K562 (cell line): ENCODE results near the gene GABARAPL2. TPM values are rescaled to one million over a fixed set of nuclear protein-coding genes. Genes with fewer than 3 reads are reported as not detected.

Source experiments
- ATAC-seq: fragments of 200-7000 bp; cut with Tn5 transposase; 3 replicates; pipeline ENCODE4 v1.9.1; 2020; ENCODE audit warnings: moderate library complexity
- BruUV-seq: library from RNA; stranded (reverse); fragments of 400-500 nt; replicated peaks from 2 replicates; lab custom pipeline; 2021; lab: Mats Ljungman, UMichigan
- CTCF ChIA-PET: fragments of 300-600 bp; formaldehyde crosslinking; extraction: SDS; loops from one replicate; lab custom pipeline; 2021; ENCODE audit warnings: low intra/inter-chr PET ratio; lab: Yijun Ruan, JAX
- POLR2A ChIA-PET: fragments of 300-600, 350-650 bp; sonication (Branson Sonifier 250); formaldehyde crosslinking; extraction: SDS; loops from one replicate; lab custom pipeline; 2021; ENCODE audit warnings: antibody characterized with exemption, inconsistent platforms; lab: Yijun Ruan, JAX
- DNase-seq, 4 experiments: peaks; one replicate each; pipeline versions ENCODE4 v3.0.0 to v3.0.0-alpha.2; 2011 to 2018; ENCODE audit warnings: low spot score in 3 of 4, mixed read lengths in 3 of 4; ENCODE audit errors: extremely low read depth in 1 of 4
- FAIRE-seq: peaks from 2 replicates; lab custom pipeline; 2011; peaks lifted over from hg19 to GRCh38; lab: Jason Lieb, UNC
- H2AFZ ChIP-seq: 2 replicates; pipeline ENCODE4 v1.6.0; 2011; ENCODE audit warnings: low read depth, low read length, control low read depth, inconsistent platforms
- H3K27ac ChIP-seq: fragments of 200-600 bp; 3 replicates; pipeline ENCODE4 v1.8.0; 2011; ENCODE audit warnings: low read depth, mild to moderate bottlenecking, control low read depth, inconsistent platforms, low read length, moderate library complexity, mixed read lengths; ENCODE audit errors: extremely low read depth
- H3K27me3 ChIP-seq, 2 experiments: fragments of 300-600 bp in 1 of 2; 2 replicates in 1 of 2; 3 replicates in 1 of 2; pipeline versions ENCODE4 v1.6.0 to v1.8.0; 2011; ENCODE audit warnings: inconsistent platforms in 2 of 2, low read length in 2 of 2, mild to moderate bottlenecking in 1 of 2, mixed read lengths in 1 of 2, moderate library complexity in 1 of 2; ENCODE audit not compliant: control insufficient read depth in 2 of 2, insufficient read depth in 2 of 2
- H3K36me3 ChIP-seq: fragments of 300-600 bp; 3 replicates; pipeline ENCODE4 v1.8.0; 2011; ENCODE audit warnings: mild to moderate bottlenecking, low read length, inconsistent platforms; ENCODE audit not compliant: control insufficient read depth, insufficient read depth
- H3K4me1 ChIP-seq, 2 experiments: fragments of 200-600 bp in 1 of 2; replicated peaks in 1 of 2; 2 replicates in 1 of 2; 3 replicates in 1 of 2; pipeline versions ENCODE4 v1.5.1 to v1.8.0; 2011; ENCODE audit warnings: inconsistent platforms in 2 of 2, low read length in 2 of 2, mild to moderate bottlenecking in 1 of 2, mixed read lengths in 1 of 2, moderate library complexity in 1 of 2; ENCODE audit not compliant: control insufficient read depth in 2 of 2, insufficient read depth in 2 of 2
- H3K4me2 ChIP-seq: 2 replicates; pipeline ENCODE4 v1.6.1; 2011; ENCODE audit warnings: low read length, control low read depth, inconsistent platforms, mixed read lengths; ENCODE audit not compliant: insufficient read depth
- H3K4me3 ChIP-seq: fragments of 200-600 bp; sonication (generic), shearing (Covaris generic); 2 replicates; pipeline ENCODE4 v1.5.1; 2016; ENCODE audit warnings: control low read depth, inconsistent platforms
- H3K79me2 ChIP-seq: fragments of 200-600 bp; 3 replicates; pipeline ENCODE4 v1.8.0; 2011; ENCODE audit warnings: low read length, inconsistent platforms; ENCODE audit not compliant: control insufficient read depth, insufficient read depth
- H3K9ac ChIP-seq, 2 experiments: 2 replicates each; pipeline versions ENCODE4 v1.6.0 to v1.6.1; 2011; ENCODE audit warnings: low read depth in 2 of 2, low read length in 2 of 2, control low read depth in 1 of 2, inconsistent platforms in 1 of 2, mild to moderate bottlenecking in 1 of 2, mixed read lengths in 1 of 2; ENCODE audit not compliant: insufficient read depth in 1 of 2
- H3K9me1 ChIP-seq: one replicate; pipeline ENCODE4 v1.6.0; 2011; ENCODE audit warnings: inconsistent platforms, mild to moderate bottlenecking, low read length, moderate library complexity; ENCODE audit not compliant: control insufficient read depth, insufficient read depth
- H3K9me3 ChIP-seq: replicated peaks from 2 replicates; pipeline ENCODE4 v1.5.1; 2011; ENCODE audit warnings: low read depth, low read length, inconsistent platforms; ENCODE audit not compliant: control insufficient read depth, insufficient read depth
- H4K20me1 ChIP-seq: replicated peaks from 2 replicates; pipeline ENCODE4 v1.6.1; 2011; ENCODE audit warnings: low read length, inconsistent platforms, mixed read lengths; ENCODE audit not compliant: control insufficient read depth, insufficient read depth
- ATF1 ChIP-seq, 2 experiments: fragments of 450-650 bp in 1 of 2; IDR thresholded peaks; 2 replicates each; pipeline ENCODE4 v1.6.1; 2016; ENCODE audit warnings: missing compliant biosample characterization in 1 of 2, missing genetic modification characterization in 1 of 2
- CGGBP1 ChIP-seq: fragments of 250-450 bp; sonication (Bioruptor Pico); IDR thresholded peaks from 2 replicates; pipeline ENCODE4 v1.9.0; 2021; ENCODE audit warnings: mild to moderate bottlenecking
- KAT7 ChIP-seq: sonication (generic); formaldehyde crosslinking; IDR thresholded peaks from 2 replicates; pipeline ENCODE4 v1.8.0; 2022; ENCODE audit warnings: missing genetic modification reagents, mild to moderate bottlenecking, borderline replicate concordance
- KLF16 ChIP-seq: IDR thresholded peaks from 2 replicates; pipeline ENCODE4 v1.6.1; 2016; ENCODE audit warnings: antibody characterized with exemption
- MTA1 ChIP-seq: fragments of 450-650 bp; IDR thresholded peaks from 2 replicates; pipeline ENCODE4 v1.6.1; 2017; ENCODE audit warnings: borderline replicate concordance
- MYNN ChIP-seq, 2 experiments: sonication (generic); formaldehyde crosslinking in 1 of 2; IDR thresholded peaks; 2 replicates each; pipeline versions ENCODE4 v1.5.0 to v1.6.1; 2016 to 2020; ENCODE audit warnings: antibody characterized with exemption in 1 of 2, missing genetic modification reagents in 1 of 2
- NRF1 ChIP-seq, 2 experiments: fragments of 450-650 bp; IDR thresholded peaks in 1 of 2; conservative IDR thresholded peaks in 1 of 2; 2 replicates each; pipeline ENCODE4 v1.6.1; 2014; ENCODE audit warnings: mild to moderate bottlenecking in 2 of 2
- RBM25 ChIP-seq: fragments of 200-400 bp; formaldehyde crosslinking; IDR thresholded peaks from 2 replicates; pipeline ENCODE4 v1.6.1; 2018; ENCODE audit warnings: low read length, low read depth, moderate library complexity; ENCODE audit not compliant: severe bottlenecking
- REST ChIP-seq, 2 experiments: fragments of 450-650 bp; formaldehyde crosslinking in 1 of 2; IDR thresholded peaks; 2 replicates each; pipeline versions ENCODE4 v1.4.0 to v1.6.1; 2014 to 2020; ENCODE audit warnings: mild to moderate bottlenecking in 2 of 2, borderline replicate concordance in 1 of 2, low read depth in 1 of 2
- SOX6 ChIP-seq: fragments of 450-650 bp; IDR thresholded peaks from 2 replicates; pipeline ENCODE4 v1.6.1; 2014; ENCODE audit warnings: mild to moderate bottlenecking
- ZFP1 ChIP-seq: fragments of 450-650 bp; formaldehyde crosslinking; IDR thresholded peaks from 2 replicates; pipeline ENCODE4 v1.4.0; 2020; ENCODE audit warnings: mild to moderate bottlenecking, mixed read lengths
- ZFX ChIP-seq: sonication (generic); formaldehyde crosslinking; IDR thresholded peaks from 2 replicates; pipeline ENCODE4 v1.8.0; 2022; ENCODE audit warnings: mild to moderate bottlenecking, missing genetic modification reagents, moderate library complexity
- ZNF76 ChIP-seq: fragments of 250-450 bp; sonication (Bioruptor Pico); IDR thresholded peaks from 2 replicates; pipeline ENCODE4 v1.4.0; 2020; ENCODE audit warnings: mild to moderate bottlenecking, moderate library complexity, borderline replicate concordance
- ZNF764 ChIP-seq: fragments of 250-450 bp; sonication (Bioruptor Pico); IDR thresholded peaks from 2 replicates; pipeline ENCODE4 v1.4.0; 2020; ENCODE audit warnings: low read depth, mild to moderate bottlenecking, moderate library complexity
- WGBS: fragments of 100-300 bp; shearing (Covaris generic); methylation state at CpG from one replicate; pipeline ENCODE4 v1.1.6; 2016; ENCODE audit warnings: low coverage, mixed read lengths; ENCODE audit not compliant: insufficient coverage; ENCODE audit errors: missing lambda C conversion rate; 5-methylcytosine and 5-hydroxymethylcytosine counted together
- in situ Hi-C: fragments of 300-500 bp; cut with MboI; formaldehyde crosslinking; loops from 4 replicates; pipeline ENCODE4 v1.15.0; 2018; ENCODE audit warnings: inconsistent platforms, mixed read lengths
- intact Hi-C: fragments of 100-400 bp; cut with micrococcal nuclease; formaldehyde crosslinking; loops from 2 replicates; pipeline ENCODE4 v1.14.2; 2022
- polyA plus RNA-seq, 8 experiments: library from polyadenylated mRNA; depleted of rRNA in 4 of 8; stranded (reverse) in 5 of 8; unstranded in 3 of 8; fragments of >200 nt; fragmentation: Nextera tagmentation in 2 of 8; fragmentation: Illumina TruSeq in 1 of 8; extraction: Ambion mirVana in 2 of 8; extraction: Trizol in 1 of 8; gene quantifications; 2 replicates each; pipeline versions ENCODE4 v1.2.1 to v1.2.3, GENCODE V29; 2011 to 2014; ENCODE audit warnings: inconsistent platforms in 1 of 8, missing spikeins in 1 of 8
- total RNA-seq, 7 experiments: library from RNA; depleted of rRNA in 6 of 7; stranded (reverse); fragments of >200 nt in 6 of 7; fragmentation: Illumina TruSeq in 2 of 7; extraction: Trizol in 2 of 7; gene quantifications; 2 replicates each; pipeline versions ENCODE4 v1.2.1 to v1.2.3, GENCODE V29; 2011 to 2021; ENCODE audit warnings: low replicate concordance in 1 of 7

The GABARAPL2 gene
- total and polyA plus RNA-seq, 9 of the 15 experiments (the other 6 are each of a cell fraction or from before 2014, with no cell fraction given): 42.1 to 288 (median 91.8) TPM

- in situ Hi-C loops: no loop called here
- DNase-seq: peak in 1 of 4 experiments; percentile 62
- CTCF ChIA-PET: interaction anchor here (0.6 kb wide), 1 partner anchor 12 kb away, joined by 3 read pairs; no protein-coding TSS in a partner anchor
- intact Hi-C loops: no loop called here
- Histone ChIP-seq H3K4me3 (no peak overlapping the region), H3K9me3 (no peaks in the 10 kb centered on the region), H2AFZ (no peak overlapping the region), H3K9me1 (no peaks in the 10 kb centered on the region), H3K4me1 (peaks cover 7 to 16% of the 10 kb centered on the region in 2 experiments; a peak in 3 of 5 replicates), H3K36me3 (peaks cover 55% of the 10 kb centered on the region; the same call in 2 of the 3 replicates), H3K79me2 (peaks cover 11% of the 10 kb centered on the region; the same call in 1 of the 3 replicates), H4K20me1 (peaks cover 9% of the 10 kb centered on the region; the same call in 1 of the 2 replicates), H3K27ac (no peak overlapping the region), H3K27me3 (no peaks in the 10 kb centered on the region), H3K4me2 (no peak overlapping the region), H3K9ac (no peak overlapping the region)
- no TSS peak for BruUV-seq
- 9% methylated on average over 7 of the region's 7 CpGs for WGBS
- ATAC-seq: peak; percentile 76
- FAIRE-seq: no peak
- POLR2A ChIA-PET: interaction anchor here (1.9 to 2.4 kb wide), 3 partner anchors 12 to 13 kb away, joined by 5 to 11 read pairs (median 9); partner anchors contain the start of gene GABARAPL2
- TF ChIP-seq ZNF76 (CRISPR knock-in tag): no peak
- no peak for TF ChIP-seq REST (IDR thresholded peaks at IDR 0.05; ENCODE audit: borderline replicate concordance)
- TF ChIP-seq REST (CRISPR knock-in tag; IDR thresholded peaks at IDR 0.05; ENCODE audit: low read depth): no peak
- no peak for TF ChIP-seq CGGBP1 (CRISPR knock-in tag)
- peak; percentile 31; the same call in 1 of the 2 replicates for TF ChIP-seq KLF16
- TF ChIP-seq MYNN (IDR thresholded peaks at IDR 0.05): no peak
- TF ChIP-seq MYNN (CRISPR knock-in tag; IDR thresholded peaks at IDR 0.05): no peak
- TF ChIP-seq RBM25: no peak
- no peak for TF ChIP-seq KAT7 (CRISPR knock-in tag)
- TF ChIP-seq ATF1 (CRISPR knock-in tag; IDR thresholded peaks at IDR 0.05): no peak
- TF ChIP-seq ATF1 (tag; IDR thresholded peaks at IDR 0.05): no peak
- no peak for TF ChIP-seq ZNF764 (CRISPR knock-in tag)
- TF ChIP-seq ZFX: no peak
- no peak for TF ChIP-seq NRF1 (conservative IDR thresholded peaks at IDR 0.05 in 1 of 2, IDR thresholded peaks at IDR 0.05 in 1 of 2)
- peak; percentile 48; the same call in 1 of the 2 replicates for TF ChIP-seq SOX6
- TF ChIP-seq ZFP1: no peak
- no peak for TF ChIP-seq MTA1
Observed at GRCh38 chr16:75578212-75578611, 12.0 kb downstream of the GABARAPL2 start.
